ENCODE results near the gene OR5L2.
"Not testable (repeated sequence)": the region's sequence is repeated elsewhere in the genome, so short reads cannot be mapped to it uniquely, and the experiment has no call there.

DNA sequence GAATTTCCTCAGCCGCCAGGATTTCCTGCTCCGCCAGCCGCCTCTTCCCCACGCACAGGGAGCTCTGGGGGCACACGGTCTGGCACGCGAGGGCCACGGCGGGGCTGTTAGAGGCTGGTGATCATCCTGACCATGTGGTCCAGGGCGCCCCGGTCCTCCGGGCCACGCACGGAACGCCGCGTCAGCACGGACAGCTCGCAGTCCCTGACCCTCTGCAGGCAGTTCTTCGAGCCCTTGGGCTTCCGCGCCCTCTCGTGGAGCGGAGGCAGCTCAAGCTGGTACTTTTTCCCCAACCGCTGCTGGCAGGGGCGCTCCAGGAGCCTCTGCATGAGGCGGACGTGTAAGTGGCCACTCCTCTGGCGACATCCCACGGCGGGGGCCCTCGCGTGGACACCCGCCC is 46.1 kb downstream of the OR5L2 start:
- TF ChIP-seq, protein P1, sequence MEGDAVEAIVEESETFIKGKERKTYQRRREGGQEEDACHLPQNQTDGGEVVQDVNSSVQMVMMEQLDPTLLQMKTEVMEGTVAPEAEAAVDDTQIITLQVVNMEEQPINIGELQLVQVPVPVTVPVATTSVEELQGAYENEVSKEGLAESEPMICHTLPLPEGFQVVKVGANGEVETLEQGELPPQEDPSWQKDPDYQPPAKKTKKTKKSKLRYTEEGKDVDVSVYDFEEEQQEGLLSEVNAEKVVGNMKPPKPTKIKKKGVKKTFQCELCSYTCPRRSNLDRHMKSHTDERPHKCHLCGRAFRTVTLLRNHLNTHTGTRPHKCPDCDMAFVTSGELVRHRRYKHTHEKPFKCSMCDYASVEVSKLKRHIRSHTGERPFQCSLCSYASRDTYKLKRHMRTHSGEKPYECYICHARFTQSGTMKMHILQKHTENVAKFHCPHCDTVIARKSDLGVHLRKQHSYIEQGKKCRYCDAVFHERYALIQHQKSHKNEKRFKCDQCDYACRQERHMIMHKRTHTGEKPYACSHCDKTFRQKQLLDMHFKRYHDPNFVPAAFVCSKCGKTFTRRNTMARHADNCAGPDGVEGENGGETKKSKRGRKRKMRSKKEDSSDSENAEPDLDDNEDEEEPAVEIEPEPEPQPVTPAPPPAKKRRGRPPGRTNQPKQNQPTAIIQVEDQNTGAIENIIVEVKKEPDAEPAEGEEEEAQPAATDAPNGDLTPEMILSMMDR (IDR thresholded peaks at IDR 0.05; ENCODE audit: insufficient read depth, low read length, poor library complexity, severe bottlenecking): not testable (repeated sequence)
- not testable (repeated sequence) for TF ChIP-seq EZH2phosphoT487 (conservative IDR thresholded peaks at IDR 0.05; ENCODE audit: low read length)

Measured in SU-DHL-6 (cell line).